GM10266 (cell line): ENCODE data around the gene MRTFA.

Experiments
- DNase-seq: peaks from one replicate; pipeline ENCODE4 v3.0.0; 2012; ENCODE audit errors: extremely low spot score
- TF ChIP-seq, protein P1 (sequence below): IDR thresholded peaks from 2 replicates; pipeline ENCODE4 v1.5.1; 2012; ENCODE audit warnings: mild to moderate bottlenecking, low read depth; ENCODE audit not compliant: control insufficient read depth, insufficient read depth; ENCODE audit errors: missing control alignments

MRTFA gene

DNA sequence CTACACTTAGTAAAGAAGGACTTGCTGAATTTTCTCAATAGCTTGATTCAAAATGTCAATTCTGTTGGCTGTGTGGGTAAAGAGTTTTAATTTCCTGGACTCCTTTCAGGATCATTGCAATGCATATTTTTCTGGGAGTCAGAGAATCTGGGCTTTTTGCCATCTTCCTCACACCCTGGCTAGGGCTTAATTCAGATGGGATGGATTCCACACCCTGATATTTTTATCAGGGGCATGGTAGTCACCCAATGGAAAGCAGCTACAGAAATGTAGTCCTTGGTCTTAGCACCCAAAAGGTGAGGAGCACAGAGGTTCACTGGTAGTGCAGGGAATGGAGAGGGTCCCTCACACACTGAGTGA lies 186.9 kb downstream of the MRTFA start:
- TF ChIP-seq, protein P1, sequence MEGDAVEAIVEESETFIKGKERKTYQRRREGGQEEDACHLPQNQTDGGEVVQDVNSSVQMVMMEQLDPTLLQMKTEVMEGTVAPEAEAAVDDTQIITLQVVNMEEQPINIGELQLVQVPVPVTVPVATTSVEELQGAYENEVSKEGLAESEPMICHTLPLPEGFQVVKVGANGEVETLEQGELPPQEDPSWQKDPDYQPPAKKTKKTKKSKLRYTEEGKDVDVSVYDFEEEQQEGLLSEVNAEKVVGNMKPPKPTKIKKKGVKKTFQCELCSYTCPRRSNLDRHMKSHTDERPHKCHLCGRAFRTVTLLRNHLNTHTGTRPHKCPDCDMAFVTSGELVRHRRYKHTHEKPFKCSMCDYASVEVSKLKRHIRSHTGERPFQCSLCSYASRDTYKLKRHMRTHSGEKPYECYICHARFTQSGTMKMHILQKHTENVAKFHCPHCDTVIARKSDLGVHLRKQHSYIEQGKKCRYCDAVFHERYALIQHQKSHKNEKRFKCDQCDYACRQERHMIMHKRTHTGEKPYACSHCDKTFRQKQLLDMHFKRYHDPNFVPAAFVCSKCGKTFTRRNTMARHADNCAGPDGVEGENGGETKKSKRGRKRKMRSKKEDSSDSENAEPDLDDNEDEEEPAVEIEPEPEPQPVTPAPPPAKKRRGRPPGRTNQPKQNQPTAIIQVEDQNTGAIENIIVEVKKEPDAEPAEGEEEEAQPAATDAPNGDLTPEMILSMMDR: no peak
- DNase-seq: no peak

DNA sequence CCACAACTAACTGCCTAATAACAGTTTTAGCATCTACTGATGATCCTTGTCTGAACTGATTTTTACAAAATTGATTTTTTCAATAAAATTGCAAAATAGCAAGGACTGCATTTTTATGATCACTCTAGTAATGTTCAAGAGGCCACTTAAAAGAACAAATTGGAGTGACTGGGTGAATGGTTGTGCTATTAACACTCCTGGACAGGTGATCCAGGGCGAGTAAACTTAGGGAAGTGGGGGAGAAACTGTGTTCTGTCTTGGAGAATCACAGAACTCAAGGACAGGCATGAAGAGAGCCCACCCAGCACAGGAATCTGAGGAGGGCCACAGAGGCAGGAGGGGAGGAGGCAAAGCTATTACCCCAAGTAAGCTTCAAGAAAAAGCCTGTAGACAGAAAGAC lies 190.3 kb downstream of the MRTFA start:
- TF ChIP-seq, protein P1: no peak
- no peak for DNase-seq

DNA sequence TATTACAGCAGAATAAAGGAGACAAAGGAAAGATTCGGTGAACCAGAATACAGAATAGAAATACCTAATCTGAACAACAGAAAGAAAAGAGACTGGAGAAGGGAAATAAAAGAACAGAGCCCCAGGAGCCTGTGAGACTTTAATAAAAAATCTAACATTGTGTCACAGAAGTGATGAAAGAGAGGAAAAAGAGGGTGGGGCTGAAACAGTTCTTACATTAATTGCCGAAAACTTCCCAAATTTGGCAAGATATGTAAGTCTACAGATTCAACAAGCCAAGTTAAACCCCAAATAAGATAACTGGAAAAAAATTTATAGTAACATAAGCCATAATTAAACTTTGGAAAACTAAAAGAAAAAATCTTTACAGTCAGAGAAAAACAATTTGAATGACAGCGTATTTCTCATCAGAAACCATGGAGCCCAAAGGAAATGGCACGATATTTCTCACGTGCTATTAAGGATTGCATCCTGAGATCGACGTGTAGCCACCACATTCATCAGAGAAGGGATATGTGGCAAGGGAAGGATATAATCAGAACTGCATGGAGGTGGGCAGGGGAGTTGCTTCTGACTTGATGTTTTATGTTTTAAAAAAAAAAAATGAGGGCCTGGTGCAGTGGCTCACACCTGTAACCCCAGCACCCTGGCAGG lies 192.2 kb downstream of the MRTFA start:
- TF ChIP-seq, protein P1: no peak
- no peak for DNase-seq

DNA sequence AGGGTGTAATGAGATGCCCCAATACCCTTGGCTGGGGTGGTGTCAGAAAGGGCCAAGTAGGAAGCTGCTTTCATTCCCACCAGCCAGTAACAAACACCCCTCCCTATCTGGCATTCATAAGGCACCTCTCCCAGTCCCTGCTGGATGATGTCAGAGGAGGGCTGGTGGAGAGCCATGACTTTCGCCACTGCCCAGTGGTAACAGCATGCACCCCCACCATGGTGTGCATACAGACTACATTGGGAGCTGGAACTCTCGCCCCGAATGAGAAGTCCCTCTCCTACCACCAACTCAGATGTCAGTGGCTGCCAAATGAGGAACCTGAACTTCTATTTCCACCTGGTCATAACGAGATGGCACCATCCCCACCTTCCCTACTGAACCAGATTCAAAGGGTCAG lies 192.8 kb downstream of the MRTFA start:
- DNase-seq: no peak

DNA sequence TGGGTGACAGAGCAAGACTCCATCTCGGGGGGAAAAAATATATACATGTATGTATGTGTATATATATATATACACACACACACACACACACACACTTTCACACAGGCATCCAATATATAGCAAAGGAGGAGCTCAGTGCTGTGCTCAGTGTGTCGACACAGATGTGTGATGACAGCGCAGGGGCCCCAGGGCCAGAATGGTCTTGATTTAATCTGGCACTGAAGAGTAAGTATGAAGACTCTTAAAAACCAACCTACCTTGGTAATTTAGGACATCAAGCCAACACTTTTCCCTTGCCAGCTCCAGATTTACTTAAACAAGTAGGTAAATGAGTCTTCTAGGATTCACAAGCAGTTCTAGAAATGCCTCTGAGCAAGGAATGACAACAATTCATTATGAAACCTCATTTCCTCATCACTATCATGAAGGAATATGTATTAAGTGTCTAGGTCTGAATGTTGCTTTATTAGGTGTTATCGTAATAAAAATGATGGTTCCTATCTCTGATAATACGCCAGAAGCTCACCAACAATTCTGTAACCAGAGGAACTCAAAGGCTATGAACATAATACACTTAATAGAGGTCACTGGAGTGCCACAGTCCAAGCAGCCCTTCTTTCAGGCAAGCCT lies 194.6 kb downstream of the MRTFA start:
- DNase-seq: no peak
- TF ChIP-seq, protein P1: no peak

More for the DNA sequence above, 192.8 kb downstream of the MRTFA start:
- TF ChIP-seq, protein P1: no peak

DNA sequence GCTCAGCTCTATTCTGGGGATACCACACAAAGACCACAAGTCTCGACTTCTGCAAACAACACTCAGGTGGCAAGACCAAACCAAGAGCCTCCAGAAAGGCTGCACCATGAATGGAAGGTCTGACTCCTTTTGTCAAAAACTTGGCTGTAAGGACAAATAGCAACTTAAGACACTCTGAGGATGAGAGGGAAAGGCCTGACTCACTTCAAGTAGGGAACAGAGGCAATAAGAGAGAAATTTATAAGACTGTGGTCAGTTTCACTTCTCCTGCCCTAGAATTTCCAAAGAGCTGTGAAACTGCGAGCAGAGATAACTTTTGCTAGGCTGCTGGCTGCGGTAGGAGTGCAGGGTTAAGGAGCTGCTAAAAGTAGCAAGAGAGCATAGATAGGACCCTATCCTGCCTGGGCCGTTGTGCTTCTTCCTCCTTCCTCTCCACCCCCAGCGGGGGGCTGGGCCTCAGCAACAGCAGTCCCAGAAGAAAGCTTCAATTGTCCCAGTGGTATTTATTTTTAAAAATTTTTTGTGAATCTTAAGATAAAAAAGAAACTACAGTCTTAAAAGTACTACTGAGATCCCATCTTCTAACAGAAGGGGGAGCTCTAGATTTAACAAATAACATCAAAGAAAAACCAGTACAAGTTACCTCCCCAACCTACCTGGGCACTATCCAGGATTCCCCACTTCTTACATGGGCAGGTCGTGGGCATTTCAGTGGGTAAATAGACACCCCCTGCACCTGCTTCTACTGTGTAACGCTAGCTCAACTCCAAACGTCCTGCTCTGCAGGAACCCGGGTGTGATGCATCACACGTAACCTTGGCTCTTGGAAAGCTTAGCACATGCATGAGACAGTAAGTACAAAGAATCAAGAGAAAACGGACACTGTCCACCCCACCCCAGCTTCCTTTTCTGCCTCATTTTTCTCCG lies 199.8 kb downstream of the MRTFA start:
- TF ChIP-seq, protein P1: peak; percentile 46
- peak; percentile 60 for DNase-seq

DNA sequence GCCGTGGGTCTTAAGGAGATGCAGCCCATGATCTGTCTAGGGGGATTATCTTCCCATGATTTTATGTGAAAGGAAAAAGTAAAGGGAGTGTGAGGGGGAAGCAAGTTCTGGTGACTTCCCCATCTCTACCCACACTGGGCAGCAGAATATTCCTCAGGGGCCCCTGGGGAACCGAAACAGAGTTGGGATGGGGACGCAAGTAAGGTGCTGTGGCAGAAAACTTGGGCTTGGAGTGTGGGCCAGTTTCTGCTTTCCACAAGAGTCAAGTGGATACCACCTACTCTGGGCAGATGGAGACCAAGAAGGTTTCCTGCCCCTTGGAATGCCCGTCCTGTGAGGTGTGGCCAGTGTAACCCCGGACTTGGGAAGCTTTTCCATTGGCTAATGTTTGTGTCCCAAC lies 201.8 kb downstream of the MRTFA start:
- no peak for DNase-seq

More for the DNA sequence above, 201.8 kb downstream of the MRTFA start:
- TF ChIP-seq, protein P1: no peak
